GM23248 (cell line): Measurements from ENCODE around the gene ANKRD17. TPM values are rescaled to one million over a fixed set of nuclear protein-coding genes. Genes with fewer than 3 reads are reported as not detected.

ENCODE experiments used
- DNase-seq: peaks from one replicate; pipeline ENCODE4 v3.0.0-alpha.2; 2015
- H2AFZ ChIP-seq: fragments of 200-600 bp; sonication (generic); 2 replicates; pipeline ENCODE4 v1.6.1; 2016; ENCODE audit warnings: antibody characterized with exemption
- H3F3A ChIP-seq: fragments of 200-600 bp; sonication (generic); 2 replicates; pipeline ENCODE4 v1.6.1; 2016; ENCODE audit warnings: mild to moderate bottlenecking, antibody characterized with exemption, mixed run types; ENCODE audit not compliant: insufficient read depth
- H3K27ac ChIP-seq: fragments of 200-600 bp; sonication (generic); 2 replicates; pipeline ENCODE4 v1.5.1; 2016; ENCODE audit warnings: mild to moderate bottlenecking
- H3K27me3 ChIP-seq: fragments of 200-600 bp; sonication (generic); replicated peaks from 2 replicates; pipeline ENCODE4 v1.6.1; 2016; ENCODE audit warnings: mild to moderate bottlenecking; ENCODE audit not compliant: insufficient read depth
- H3K36me3 ChIP-seq: fragments of 200-600 bp; sonication (generic); 2 replicates; pipeline ENCODE4 v1.6.1; 2016; ENCODE audit warnings: low read depth, mild to moderate bottlenecking
- H3K4me1 ChIP-seq: fragments of 200-600 bp; sonication (generic); 2 replicates; pipeline ENCODE4 v1.6.1; 2016; ENCODE audit warnings: mild to moderate bottlenecking; ENCODE audit not compliant: insufficient read depth
- H3K4me2 ChIP-seq: fragments of 200-600 bp; sonication (generic); one replicate; pipeline ENCODE4 v1.6.1; 2016; ENCODE audit warnings: mild to moderate bottlenecking; ENCODE audit not compliant: unreplicated experiment
- H3K4me3 ChIP-seq: fragments of 200-600 bp; sonication (generic); 2 replicates; pipeline ENCODE4 v1.5.1; 2016; ENCODE audit warnings: mild to moderate bottlenecking
- H3K79me2 ChIP-seq: fragments of 200-600 bp; sonication (generic); 2 replicates; pipeline ENCODE4 v1.6.1; 2016; ENCODE audit warnings: mild to moderate bottlenecking; ENCODE audit not compliant: insufficient read depth
- H3K9ac ChIP-seq: fragments of 200-600 bp; sonication (generic); 2 replicates; pipeline ENCODE4 v1.6.1; 2016; ENCODE audit warnings: mild to moderate bottlenecking
- H3K9me2 ChIP-seq: fragments of 200-600 bp; sonication (generic); 2 replicates; pipeline ENCODE4 v1.6.1; 2016; ENCODE audit warnings: mixed run types, mild to moderate bottlenecking, moderate library complexity; ENCODE audit not compliant: insufficient read depth
- H3K9me3 ChIP-seq: fragments of 200-600 bp; sonication (generic); one replicate; pipeline ENCODE4 v1.6.1; 2017; ENCODE audit warnings: low read depth
- H4K20me1 ChIP-seq: fragments of 200-600 bp; sonication (generic); 2 replicates; pipeline ENCODE4 v1.6.0; 2016; ENCODE audit not compliant: insufficient read depth
- EZH2 ChIP-seq: fragments of 200-600 bp; sonication (generic); IDR thresholded peaks from 2 replicates; pipeline ENCODE4 v1.6.1; 2018; ENCODE audit warnings: antibody characterized with exemption, mild to moderate bottlenecking; ENCODE audit not compliant: insufficient read depth, poor library complexity, severe bottlenecking
- EZH2phosphoT487 ChIP-seq: fragments of 200-600 bp; sonication (generic); IDR thresholded peaks from 2 replicates; pipeline ENCODE4 v1.6.1; 2018; ENCODE audit warnings: antibody characterized with exemption, moderate library complexity, mild to moderate bottlenecking, low read depth; ENCODE audit not compliant: insufficient read depth
- WGBS, 2 experiments: methylation state at CpG; one replicate each; pipeline ENCODE4 v1.1.6; 2015 to 2017; ENCODE audit warnings: low lambda C conversion rate in 2 of 2, low coverage in 1 of 2; ENCODE audit errors: missing lambda C conversion rate in 2 of 2; 5-methylcytosine and 5-hydroxymethylcytosine counted together
- in situ Hi-C: fragments of 300-500 bp; cut with MboI; formaldehyde crosslinking; loops from 2 replicates; pipeline ENCODE4 v1.15.0; 2020
- polyA plus RNA-seq: library from polyadenylated mRNA; unstranded; fragments of >200 nt; fragmentation: Nextera tagmentation; extraction: Ambion mirVana; gene quantifications from 2 replicates; pipeline ENCODE4 v1.2.1, GENCODE V29; 2016
- total RNA-seq: library from RNA; depleted of rRNA; stranded (reverse); fragments of >200 nt; shearing (Covaris generic); gene quantifications from 2 replicates; pipeline ENCODE4 v1.2.3, GENCODE V29; 2014

The ANKRD17 gene
- total and polyA plus RNA-seq, 2 experiments from 2014 or later = 22.7 to 34.8 TPM

- no peaks in the 10 kb centered on the region for H4K20me1 ChIP-seq
- H3K79me2 ChIP-seq = peaks cover 33% of the 10 kb centered on the region
- in situ Hi-C loops = no loop called here
- peaks cover 21% of the 10 kb centered on the region for H3K36me3 ChIP-seq
- peak within 1 kb of the TSS; percentile 92 for H2AFZ ChIP-seq
- H3K4me3 ChIP-seq = peak within 1 kb of the TSS; percentile 82
- WGBS, 2 experiments = 0 to 1% methylated on average over 44 to 62 of the region's 62 CpGs
- no peaks in the 10 kb centered on the region for H3K9me3 ChIP-seq
- H3K27me3 ChIP-seq = no peaks in the 10 kb centered on the region
- no peaks in the 10 kb centered on the region for H3K9me2 ChIP-seq
- TF ChIP-seq EZH2 (no peak), EZH2phosphoT487 (no peak)
- peaks cover 15% of the 10 kb centered on the region; the same call in 1 of the 2 replicates for H3K4me1 ChIP-seq
- H3F3A ChIP-seq = peaks cover 35% of the 10 kb centered on the region
- peak within 1 kb of the TSS; percentile 87 for H3K9ac ChIP-seq
- H3K27ac ChIP-seq = peak within 1 kb of the TSS; percentile 90
- H3K4me2 ChIP-seq = peak within 1 kb of the TSS; percentile 95
- peak; percentile 99 for DNase-seq
Measured at GRCh38 chr4:73069338-73070073, 189.1 kb downstream of the ANKRD17 start, which contains the start of gene COX18. Gene COX18 (minus strand): TSS chr4:73069716. CDS start chr4:73069649, 67 bp downstream.

GRCh38 chr4:73068491-73069337, 189.9 kb downstream of the ANKRD17 start:
- peak overlapping the region; percentile 90 for H3K27ac ChIP-seq
- H3K36me3 ChIP-seq = peaks cover 19% of the 10 kb centered on the region; the same call in 1 of the 2 replicates
- peaks cover 35% of the 10 kb centered on the region for H3F3A ChIP-seq
- H3K4me1 ChIP-seq = peaks cover 15% of the 10 kb centered on the region; the same call in 1 of the 2 replicates
- H3K27me3 ChIP-seq = no peaks in the 10 kb centered on the region
- H3K9me3 ChIP-seq = no peaks in the 10 kb centered on the region
- H3K79me2 ChIP-seq = peaks cover 33% of the 10 kb centered on the region
- H3K4me2 ChIP-seq = peak overlapping the region; percentile 95
- in situ Hi-C loops = no loop called here
- no peaks in the 10 kb centered on the region for H4K20me1 ChIP-seq
- 0 to 1% methylated on average over 27 of the region's 27 CpGs for WGBS, 2 experiments
- H3K9ac ChIP-seq = peak overlapping the region; percentile 87
- peak overlapping the region; percentile 82 for H3K4me3 ChIP-seq
- peak overlapping the region; percentile 92 for H2AFZ ChIP-seq
- no peaks in the 10 kb centered on the region for H3K9me2 ChIP-seq
- no peak for TF ChIP-seq EZH2phosphoT487
- no peak for TF ChIP-seq EZH2
- peak; percentile 54 for DNase-seq

GRCh38 chr4:73067971-73068394, 190.6 kb downstream of the ANKRD17 start:
- peaks cover 16% of the 10 kb centered on the region; the same call in 1 of the 2 replicates for H3K36me3 ChIP-seq
- no peaks in the 10 kb centered on the region for H3K27me3 ChIP-seq
- WGBS, 2 experiments = 30 to 31% methylated on average over 4 of the region's 4 CpGs
- peaks cover 15% of the 10 kb centered on the region; the same call in 1 of the 2 replicates for H3K4me1 ChIP-seq
- peak; percentile 64 for DNase-seq
- H3K9ac ChIP-seq = peak overlapping the region; percentile 87
- H3F3A ChIP-seq = peaks cover 34% of the 10 kb centered on the region
- H3K9me2 ChIP-seq = no peaks in the 10 kb centered on the region
- H3K4me2 ChIP-seq = peak overlapping the region; percentile 95
- in situ Hi-C loops = no loop called here
- peak overlapping the region; percentile 90 for H3K27ac ChIP-seq
- peaks cover 33% of the 10 kb centered on the region for H3K79me2 ChIP-seq
- no peak for TF ChIP-seq EZH2phosphoT487
- TF ChIP-seq EZH2 = no peak
- H3K9me3 ChIP-seq = no peaks in the 10 kb centered on the region
- peak overlapping the region; percentile 82 for H3K4me3 ChIP-seq
- peak overlapping the region; percentile 92 for H2AFZ ChIP-seq
- no peaks in the 10 kb centered on the region for H4K20me1 ChIP-seq

GRCh38 chr4:73066928-73067327, 191.7 kb downstream of the ANKRD17 start:
- DNase-seq = no peak
- H3K4me2 ChIP-seq = no peak overlapping the region
- H4K20me1 ChIP-seq = no peaks in the 10 kb centered on the region
- no peak overlapping the region for H3K27ac ChIP-seq
- H3K4me3 ChIP-seq = no peak overlapping the region
- H3K27me3 ChIP-seq = no peaks in the 10 kb centered on the region
- 97 to 98% methylated on average over 2 of the region's 2 CpGs for WGBS, 2 experiments
- peaks cover 25% of the 10 kb centered on the region for H3F3A ChIP-seq
- TF ChIP-seq EZH2 = no peak
- no peak for TF ChIP-seq EZH2phosphoT487
- no peaks in the 10 kb centered on the region for H3K9me2 ChIP-seq
- H3K79me2 ChIP-seq = peaks cover 33% of the 10 kb centered on the region
- in situ Hi-C loops = no loop called here
- 0 out of 2 replicates have a peak, but pooled peaks cover 14% of the 10 kb centered on the region for H3K36me3 ChIP-seq
- peaks cover 15% of the 10 kb centered on the region; the same call in 1 of the 2 replicates for H3K4me1 ChIP-seq
- no peak overlapping the region for H3K9ac ChIP-seq
- no peaks in the 10 kb centered on the region for H3K9me3 ChIP-seq
- no peak overlapping the region for H2AFZ ChIP-seq
